HG02759 (cell line): Measurements from ENCODE around the gene CHRDL1.
A peak's percentile ranks its signal among the peaks of the same experiment; 100 is the strongest.

Experiments used
- ATAC-seq: cut with Tn5 transposase; IDR thresholded peaks from one replicate; pipeline ENCODE4 v1.9.1; 2021; ENCODE audit warnings: mild to moderate bottlenecking, moderate library complexity; ENCODE audit not compliant: unreplicated experiment

CHRDL1 gene

GRCh38 chrX:110745288-110745687 is 50.3 kb downstream of the CHRDL1 start:
- ATAC-seq: no peak

GRCh38 chrX:110743679-110744340 is 51.8 kb downstream of the CHRDL1 start:
- no peak for ATAC-seq

- no peak for ATAC-seq
Measured at GRCh38 chrX:110741213-110741796, 54.3 kb downstream of the CHRDL1 start.

GRCh38 chrX:110734894-110735541 is 60.6 kb downstream of the CHRDL1 start:
- ATAC-seq: no peak

GRCh38 chrX:110734271-110734670 is 61.3 kb downstream of the CHRDL1 start:
- ATAC-seq: no peak

- ATAC-seq: no peak
Measured at GRCh38 chrX:110733166-110733565, 62.5 kb downstream of the CHRDL1 start.

GRCh38 chrX:110732266-110732665 is 63.4 kb downstream of the CHRDL1 start:
- ATAC-seq: no peak

GRCh38 chrX:110723844-110724243 is 71.8 kb downstream of the CHRDL1 start:
- ATAC-seq: no peak

- no peak for ATAC-seq
Measured at GRCh38 chrX:110722135-110722534, 73.5 kb downstream of the CHRDL1 start.

GRCh38 chrX:110713666-110714065 is 82.0 kb downstream of the CHRDL1 start:
- ATAC-seq: no peak

- ATAC-seq: no peak
Measured at GRCh38 chrX:110706446-110706845, 89.2 kb downstream of the CHRDL1 start.

GRCh38 chrX:110703641-110704040 is 92.0 kb downstream of the CHRDL1 start:
- ATAC-seq: no peak

- no peak for ATAC-seq
Measured at GRCh38 chrX:110699109-110699508, 96.5 kb downstream of the CHRDL1 start.

GRCh38 chrX:110698696-110699095 is 96.9 kb downstream of the CHRDL1 start:
- ATAC-seq: no peak

- no peak for ATAC-seq
Measured at GRCh38 chrX:110692866-110693265, 102.8 kb downstream of the CHRDL1 start.

GRCh38 chrX:110691446-110691845 is 104.2 kb downstream of the CHRDL1 start:
- no peak for ATAC-seq

- ATAC-seq: no peak
Measured at GRCh38 chrX:110684653-110685052, 111.0 kb downstream of the CHRDL1 start.

GRCh38 chrX:110683925-110684324 is 111.7 kb downstream of the CHRDL1 start:
- no peak for ATAC-seq

- ATAC-seq: no peak
Measured at GRCh38 chrX:110678591-110678990, 117.0 kb downstream of the CHRDL1 start.

- no peak for ATAC-seq
Measured at GRCh38 chrX:110675886-110676285, 119.7 kb downstream of the CHRDL1 start.

- peak; percentile 85 for ATAC-seq
Measured at GRCh38 chrX:110671068-110671803, 124.4 kb downstream of the CHRDL1 start.

- ATAC-seq: no peak
Measured at GRCh38 chrX:110669572-110669971, 126.0 kb downstream of the CHRDL1 start.
